D341Med (cell line): ENCODE data around the gene CBR3.
A peak's percentile ranks its signal among the peaks of the same experiment; 100 is the strongest.

Experiments
- DNase-seq: peaks from one replicate; pipeline ENCODE4 v3.0.0; 2012; ENCODE audit warnings: low spot score

Gene CBR3

GRCh38 chr21:36155603-36156338 is 20.9 kb downstream of the CBR3 start:
- DNase-seq, result no peak

GRCh38 chr21:36156339-36156814 is 21.5 kb downstream of the CBR3 start:
- DNase-seq, result peak; percentile 98

- DNase-seq, result peak; percentile 70
Measured at GRCh38 chr21:36156815-36157670, 22.2 kb downstream of the CBR3 start, which contains the start of gene DOP1B. DOP1B (plus strand) TSS chr21:36156824; CDS start chr21:36164734, 7,910 bp downstream.

GRCh38 chr21:36159356-36159921 is 24.6 kb downstream of the CBR3 start:
- DNase-seq, result no peak

GRCh38 chr21:36160850-36161178 is 25.9 kb downstream of the CBR3 start:
- DNase-seq, result no peak

GRCh38 chr21:36162631-36163030 is 27.8 kb downstream of the CBR3 start:
- no peak for DNase-seq

GRCh38 chr21:36163750-36164741 is 29.2 kb downstream of the CBR3 start:
- no peak for DNase-seq

- DNase-seq, result no peak
Measured at GRCh38 chr21:36165356-36165755, 30.5 kb downstream of the CBR3 start.

GRCh38 chr21:36166705-36167104 is 31.8 kb downstream of the CBR3 start:
- no peak for DNase-seq

GRCh38 chr21:36167541-36167940 is 32.7 kb downstream of the CBR3 start:
- no peak for DNase-seq

- DNase-seq, result no peak
Measured at GRCh38 chr21:36169470-36170128, 34.7 kb downstream of the CBR3 start.

GRCh38 chr21:36170823-36171222 is 35.9 kb downstream of the CBR3 start:
- no peak for DNase-seq

- DNase-seq, result no peak
Measured at GRCh38 chr21:36171336-36171735, 36.5 kb downstream of the CBR3 start.

- DNase-seq, result no peak
Measured at GRCh38 chr21:36171741-36172331, 37.0 kb downstream of the CBR3 start.

GRCh38 chr21:36174780-36175179 is 39.9 kb downstream of the CBR3 start:
- DNase-seq, result no peak

- no peak for DNase-seq
Measured at GRCh38 chr21:36175771-36176565, 41.1 kb downstream of the CBR3 start.

GRCh38 chr21:36178349-36178748 is 43.5 kb downstream of the CBR3 start:
- no peak for DNase-seq

- no peak for DNase-seq
Measured at GRCh38 chr21:36179145-36179544, 44.3 kb downstream of the CBR3 start.

- DNase-seq, result no peak
Measured at GRCh38 chr21:36180963-36181362, 46.1 kb downstream of the CBR3 start.
